AG09319 (cell line): ENCODE data around the gene SSPN.

ENCODE experiments used
- DNase-seq: peaks from one replicate; pipeline ENCODE4 v3.0.0-alpha.2; 2010; ENCODE audit warnings: low read depth; ENCODE audit errors: extremely low read depth
- TF ChIP-seq, protein P1 (sequence below): IDR thresholded peaks from 2 replicates; pipeline ENCODE4 v1.5.1; 2011; ENCODE audit warnings: low read depth, mild to moderate bottlenecking, inconsistent platforms, low read length, moderate library complexity

The SSPN gene

DNA sequence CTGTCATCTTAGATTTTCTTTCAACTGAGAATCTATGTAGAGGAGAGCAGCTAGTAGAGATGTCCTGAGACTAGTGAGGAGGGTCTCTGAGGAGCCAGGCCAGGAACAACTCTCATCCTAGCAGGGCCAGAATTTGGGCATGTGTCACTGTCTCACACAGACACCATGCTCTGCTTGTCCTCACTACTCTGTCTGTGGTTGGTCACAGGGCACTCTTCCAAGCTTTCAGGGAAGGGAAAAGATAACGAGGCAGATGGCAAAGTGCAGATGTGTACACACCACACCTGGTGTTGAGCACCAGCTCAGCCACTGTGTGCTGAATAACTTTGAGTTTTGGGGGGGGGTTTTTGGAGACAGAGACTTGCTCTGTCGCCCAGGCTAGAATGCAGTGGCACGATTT lies 2.5 kb downstream of the SSPN start:
- DNase-seq, result no peak
- TF ChIP-seq, protein P1, sequence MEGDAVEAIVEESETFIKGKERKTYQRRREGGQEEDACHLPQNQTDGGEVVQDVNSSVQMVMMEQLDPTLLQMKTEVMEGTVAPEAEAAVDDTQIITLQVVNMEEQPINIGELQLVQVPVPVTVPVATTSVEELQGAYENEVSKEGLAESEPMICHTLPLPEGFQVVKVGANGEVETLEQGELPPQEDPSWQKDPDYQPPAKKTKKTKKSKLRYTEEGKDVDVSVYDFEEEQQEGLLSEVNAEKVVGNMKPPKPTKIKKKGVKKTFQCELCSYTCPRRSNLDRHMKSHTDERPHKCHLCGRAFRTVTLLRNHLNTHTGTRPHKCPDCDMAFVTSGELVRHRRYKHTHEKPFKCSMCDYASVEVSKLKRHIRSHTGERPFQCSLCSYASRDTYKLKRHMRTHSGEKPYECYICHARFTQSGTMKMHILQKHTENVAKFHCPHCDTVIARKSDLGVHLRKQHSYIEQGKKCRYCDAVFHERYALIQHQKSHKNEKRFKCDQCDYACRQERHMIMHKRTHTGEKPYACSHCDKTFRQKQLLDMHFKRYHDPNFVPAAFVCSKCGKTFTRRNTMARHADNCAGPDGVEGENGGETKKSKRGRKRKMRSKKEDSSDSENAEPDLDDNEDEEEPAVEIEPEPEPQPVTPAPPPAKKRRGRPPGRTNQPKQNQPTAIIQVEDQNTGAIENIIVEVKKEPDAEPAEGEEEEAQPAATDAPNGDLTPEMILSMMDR, result no peak

DNA sequence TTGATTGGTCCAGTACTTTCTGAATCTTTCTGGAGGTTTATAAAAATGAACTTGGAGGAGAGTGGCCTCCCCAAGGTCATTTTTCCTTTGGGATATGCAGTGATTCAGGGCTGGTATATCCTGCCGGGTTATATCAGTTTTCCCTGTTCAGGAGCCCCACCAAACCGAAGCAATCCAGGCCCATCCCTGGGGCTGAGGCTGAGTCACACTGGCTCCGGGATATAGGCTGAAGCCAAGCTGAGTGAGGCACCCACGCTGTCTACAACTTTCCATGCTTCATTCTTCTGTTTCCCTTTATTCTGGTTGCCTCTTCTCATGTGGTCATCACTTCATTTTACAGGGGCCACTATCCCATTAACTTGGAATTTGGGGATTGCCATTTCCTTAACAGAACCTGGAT lies 3.4 kb downstream of the SSPN start:
- DNase-seq, result no peak
- TF ChIP-seq, protein P1, result no peak

DNA sequence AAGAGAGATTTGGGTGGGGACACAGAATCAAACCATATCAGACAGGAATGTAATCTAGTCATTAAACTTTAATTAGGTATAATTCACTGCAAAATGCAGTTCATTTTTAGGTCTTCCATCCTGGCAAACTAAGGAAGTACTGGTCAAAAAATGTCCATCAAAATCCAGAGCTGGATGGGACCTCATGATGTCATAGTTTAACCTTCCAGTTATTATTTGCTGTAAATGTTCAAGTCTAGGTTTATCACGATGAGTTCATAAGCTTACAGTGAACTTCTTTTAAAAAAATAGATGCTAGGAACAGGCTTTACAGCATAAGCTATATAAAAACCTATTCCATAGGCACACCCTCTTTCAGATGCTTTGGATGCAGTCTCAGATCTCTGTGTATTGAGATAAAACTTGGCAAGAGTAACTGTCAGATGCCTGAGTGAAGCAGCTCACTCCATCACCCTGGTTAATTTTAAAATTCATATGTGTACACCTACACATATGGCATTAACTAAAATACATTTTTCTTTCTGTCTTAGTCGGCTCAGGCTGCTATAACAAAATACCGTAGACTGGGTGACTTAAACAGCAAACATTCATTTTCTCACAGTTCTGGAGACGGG lies 7.9 kb downstream of the SSPN start:
- no peak for DNase-seq
- TF ChIP-seq, protein P1, result no peak

- no peak for DNase-seq
- TF ChIP-seq, protein P1, result no peak
Measured at GRCh38 chr12:26204612-26205289, 9.4 kb downstream of the SSPN start.

GRCh38 chr12:26205298-26205697 lies 9.9 kb downstream of the SSPN start:
- DNase-seq, result no peak
- TF ChIP-seq, protein P1, result no peak

DNA sequence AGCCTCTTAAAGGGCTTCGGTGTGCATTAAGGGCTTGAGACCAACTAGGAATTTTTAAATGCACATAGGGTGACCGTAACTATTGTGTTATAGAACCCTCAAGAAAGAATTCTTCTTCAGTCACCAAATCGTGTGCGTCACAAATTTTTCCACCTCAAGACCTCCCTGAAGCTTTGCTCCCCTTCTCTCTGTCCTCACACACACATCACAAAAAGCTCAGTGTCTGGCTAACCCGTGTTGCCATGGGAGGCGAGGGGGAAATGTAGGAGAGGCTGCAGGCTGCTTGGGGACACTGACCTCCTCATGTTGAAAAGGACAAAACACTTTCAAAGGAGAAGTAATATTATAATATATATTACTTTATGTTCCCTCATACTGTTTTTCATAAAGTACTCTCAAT lies 10.6 kb downstream of the SSPN start:
- no peak for DNase-seq
- TF ChIP-seq, protein P1, result no peak

- TF ChIP-seq, protein P1, result no peak
- no peak for DNase-seq
Measured at GRCh38 chr12:26211331-26211730, 16.0 kb downstream of the SSPN start.
